ENCODE data around the gene PRKACG.
"Not testable (repeated sequence)": the region's sequence is repeated elsewhere in the genome, so short reads cannot be mapped to it uniquely, and the experiment has no call there.

Gene PRKACG

GRCh38 chr9:69027355-69028097, 13.6 kb upstream of the PRKACG start:
- DNase-seq (ENCODE audit: low spot score) (peak; percentile 54), FAIRE-seq (peak; percentile 86)

- no peak for FAIRE-seq
- DNase-seq (ENCODE audit: low spot score): no peak
Measured at GRCh38 chr9:69023650-69024049, 9.7 kb upstream of the PRKACG start.

GRCh38 chr9:69020301-69021145, 6.6 kb upstream of the PRKACG start:
- no peak for FAIRE-seq
- no peak for DNase-seq (ENCODE audit: low spot score)

- no peak for FAIRE-seq
Measured at GRCh38 chr9:69019808-69020207, 5.9 kb upstream of the PRKACG start.

GRCh38 chr9:69018737-69019136, 4.8 kb upstream of the PRKACG start:
- DNase-seq (ENCODE audit: low spot score) (no peak), FAIRE-seq (no peak)

More at GRCh38 chr9:69019808-69020207, 5.9 kb upstream of the PRKACG start:
- no peak for DNase-seq (ENCODE audit: low spot score)

- DNase-seq (ENCODE audit: low spot score) (no peak), FAIRE-seq (no peak)
Measured at GRCh38 chr9:69016191-69017096, 2.5 kb upstream of the PRKACG start.

- DNase-seq (ENCODE audit: low spot score) (no peak), FAIRE-seq (no peak)
Measured at GRCh38 chr9:69013382-69013727, 558 bp downstream of the PRKACG start.

- DNase-seq (ENCODE audit: low spot score): no peak
- no peak for FAIRE-seq
Measured at GRCh38 chr9:69012696-69013381, 1.1 kb downstream of the PRKACG start.

- DNase-seq (ENCODE audit: low spot score): no peak
- no peak for FAIRE-seq
Measured at GRCh38 chr9:69009708-69010107, 4.2 kb downstream of the PRKACG start.

- FAIRE-seq (no peak), DNase-seq (ENCODE audit: low spot score) (no peak)
Measured at GRCh38 chr9:69004836-69005235, 9.1 kb downstream of the PRKACG start.

- no peak for DNase-seq (ENCODE audit: low spot score)
- FAIRE-seq: no peak
Measured at GRCh38 chr9:69003051-69003450, 10.9 kb downstream of the PRKACG start.

GRCh38 chr9:69001921-69002320, 12.0 kb downstream of the PRKACG start:
- FAIRE-seq: no peak
- DNase-seq (ENCODE audit: low spot score): no peak

- FAIRE-seq: peak; percentile 66
- DNase-seq (ENCODE audit: low spot score): peak; percentile 64
Measured at GRCh38 chr9:68999393-69000105, 14.4 kb downstream of the PRKACG start.

GRCh38 chr9:68998812-68999211, 15.1 kb downstream of the PRKACG start:
- FAIRE-seq (no peak), DNase-seq (ENCODE audit: low spot score) (no peak)

GRCh38 chr9:68998385-68998784, 15.5 kb downstream of the PRKACG start:
- no peak for FAIRE-seq
- DNase-seq (ENCODE audit: low spot score): no peak

GRCh38 chr9:68997666-68998065, 16.2 kb downstream of the PRKACG start:
- no peak for FAIRE-seq
- DNase-seq (ENCODE audit: low spot score): no peak

- FAIRE-seq: no peak
Measured at GRCh38 chr9:68996462-68996861, 17.5 kb downstream of the PRKACG start.

GRCh38 chr9:68995776-68996175, 18.1 kb downstream of the PRKACG start:
- FAIRE-seq: no peak
- DNase-seq (ENCODE audit: low spot score): no peak

More at GRCh38 chr9:68996462-68996861, 17.5 kb downstream of the PRKACG start:
- DNase-seq (ENCODE audit: low spot score): no peak

GRCh38 chr9:68991457-68991856, 22.5 kb downstream of the PRKACG start:
- FAIRE-seq (no peak), DNase-seq (ENCODE audit: low spot score) (no peak)

- not testable (repeated sequence) for DNase-seq (ENCODE audit: low spot score); FAIRE-seq
Measured at GRCh38 chr9:68986949-68987348, 27.0 kb downstream of the PRKACG start.
